PFSK-1 (cell line): ENCODE measurements around the gene SLC9A3.

Experiments
- FOXP2 ChIP-seq: optimal IDR thresholded peaks from 2 replicates; pipeline ENCODE3; 2011; ENCODE audit warnings: borderline replicate concordance, control low read depth, inconsistent platforms; ENCODE audit not compliant: insufficient read depth; ENCODE audit errors: extremely low read length, extremely low read depth
- POLR2AphosphoS5 ChIP-seq: IDR thresholded peaks from 2 replicates; pipeline ENCODE4 v1.6.1; 2012; ENCODE audit warnings: low read depth, mild to moderate bottlenecking, control low read depth, low read length, moderate library complexity
- SIN3A ChIP-seq: IDR thresholded peaks from 2 replicates; pipeline ENCODE4 v1.6.1; 2012; ENCODE audit warnings: mild to moderate bottlenecking, low read length, moderate library complexity, borderline replicate concordance; ENCODE audit not compliant: insufficient read depth
- TAF1 ChIP-seq: IDR thresholded peaks from 2 replicates; pipeline ENCODE4 v1.6.1; 2012; ENCODE audit warnings: low read length, control low read depth, borderline replicate concordance; ENCODE audit not compliant: insufficient read depth
- TF ChIP-seq, protein P1 (sequence below), 2 experiments: IDR thresholded peaks; 2 replicates each; pipeline versions ENCODE4 v1.6.1 to v1.8.0; 2011 to 2012; ENCODE audit warnings: low read depth in 2 of 2, low read length in 2 of 2, control low read depth in 1 of 2, inconsistent platforms in 1 of 2, mild to moderate bottlenecking in 1 of 2, moderate library complexity in 1 of 2; ENCODE audit not compliant: insufficient read depth in 1 of 2

Gene SLC9A3

DNA sequence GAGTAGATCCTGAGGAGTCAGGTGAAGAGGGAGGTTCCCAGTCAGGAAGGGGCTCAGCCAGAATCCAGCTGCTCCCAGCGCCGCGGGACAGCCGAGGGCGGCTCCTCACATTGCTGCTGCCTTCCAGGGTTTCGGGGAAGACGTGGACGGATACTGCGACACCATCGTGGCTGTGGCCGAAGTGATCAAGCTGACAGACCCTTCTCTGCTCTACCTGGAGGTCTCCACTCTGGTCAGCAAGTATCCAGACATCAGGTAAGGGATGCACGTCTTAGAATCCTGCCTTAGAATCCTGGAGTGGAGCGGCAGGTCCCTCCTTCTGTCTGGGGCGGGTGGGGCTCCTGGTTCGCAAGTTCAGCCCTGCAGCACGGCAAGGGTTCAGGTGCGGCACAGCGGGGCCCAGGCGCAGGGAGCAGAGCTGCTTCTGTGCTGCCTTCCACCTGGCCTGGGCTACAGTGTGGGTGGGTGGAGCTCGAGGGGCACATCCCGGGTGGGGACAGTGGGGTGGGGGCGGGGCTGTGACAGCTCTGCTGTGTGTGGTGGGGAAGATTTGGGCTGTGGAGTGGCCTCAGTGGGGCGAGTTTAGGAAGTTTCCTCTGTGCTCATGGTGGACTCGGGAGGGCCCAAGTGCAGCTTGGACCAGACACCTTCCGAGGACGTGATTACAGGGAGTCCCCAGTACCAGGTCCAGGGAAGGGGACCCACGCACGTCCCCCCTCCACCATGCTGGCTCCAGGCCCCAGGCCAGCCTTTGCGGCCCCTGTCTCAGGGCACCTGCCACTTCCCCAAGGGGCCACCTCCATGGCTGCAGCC is 58.5 kb downstream of the SLC9A3 start:
- TF ChIP-seq, protein P1, sequence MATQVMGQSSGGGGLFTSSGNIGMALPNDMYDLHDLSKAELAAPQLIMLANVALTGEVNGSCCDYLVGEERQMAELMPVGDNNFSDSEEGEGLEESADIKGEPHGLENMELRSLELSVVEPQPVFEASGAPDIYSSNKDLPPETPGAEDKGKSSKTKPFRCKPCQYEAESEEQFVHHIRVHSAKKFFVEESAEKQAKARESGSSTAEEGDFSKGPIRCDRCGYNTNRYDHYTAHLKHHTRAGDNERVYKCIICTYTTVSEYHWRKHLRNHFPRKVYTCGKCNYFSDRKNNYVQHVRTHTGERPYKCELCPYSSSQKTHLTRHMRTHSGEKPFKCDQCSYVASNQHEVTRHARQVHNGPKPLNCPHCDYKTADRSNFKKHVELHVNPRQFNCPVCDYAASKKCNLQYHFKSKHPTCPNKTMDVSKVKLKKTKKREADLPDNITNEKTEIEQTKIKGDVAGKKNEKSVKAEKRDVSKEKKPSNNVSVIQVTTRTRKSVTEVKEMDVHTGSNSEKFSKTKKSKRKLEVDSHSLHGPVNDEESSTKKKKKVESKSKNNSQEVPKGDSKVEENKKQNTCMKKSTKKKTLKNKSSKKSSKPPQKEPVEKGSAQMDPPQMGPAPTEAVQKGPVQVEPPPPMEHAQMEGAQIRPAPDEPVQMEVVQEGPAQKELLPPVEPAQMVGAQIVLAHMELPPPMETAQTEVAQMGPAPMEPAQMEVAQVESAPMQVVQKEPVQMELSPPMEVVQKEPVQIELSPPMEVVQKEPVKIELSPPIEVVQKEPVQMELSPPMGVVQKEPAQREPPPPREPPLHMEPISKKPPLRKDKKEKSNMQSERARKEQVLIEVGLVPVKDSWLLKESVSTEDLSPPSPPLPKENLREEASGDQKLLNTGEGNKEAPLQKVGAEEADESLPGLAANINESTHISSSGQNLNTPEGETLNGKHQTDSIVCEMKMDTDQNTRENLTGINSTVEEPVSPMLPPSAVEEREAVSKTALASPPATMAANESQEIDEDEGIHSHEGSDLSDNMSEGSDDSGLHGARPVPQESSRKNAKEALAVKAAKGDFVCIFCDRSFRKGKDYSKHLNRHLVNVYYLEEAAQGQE (IDR thresholded peaks at IDR 0.05; ENCODE audit: insufficient read depth in 1 of 2, low read depth in 2 of 2, low read length in 2 of 2): no peak
- TF ChIP-seq SIN3A: no peak
- TF ChIP-seq POLR2AphosphoS5: no peak
- no peak for TF ChIP-seq FOXP2
- no peak for TF ChIP-seq TAF1

DNA sequence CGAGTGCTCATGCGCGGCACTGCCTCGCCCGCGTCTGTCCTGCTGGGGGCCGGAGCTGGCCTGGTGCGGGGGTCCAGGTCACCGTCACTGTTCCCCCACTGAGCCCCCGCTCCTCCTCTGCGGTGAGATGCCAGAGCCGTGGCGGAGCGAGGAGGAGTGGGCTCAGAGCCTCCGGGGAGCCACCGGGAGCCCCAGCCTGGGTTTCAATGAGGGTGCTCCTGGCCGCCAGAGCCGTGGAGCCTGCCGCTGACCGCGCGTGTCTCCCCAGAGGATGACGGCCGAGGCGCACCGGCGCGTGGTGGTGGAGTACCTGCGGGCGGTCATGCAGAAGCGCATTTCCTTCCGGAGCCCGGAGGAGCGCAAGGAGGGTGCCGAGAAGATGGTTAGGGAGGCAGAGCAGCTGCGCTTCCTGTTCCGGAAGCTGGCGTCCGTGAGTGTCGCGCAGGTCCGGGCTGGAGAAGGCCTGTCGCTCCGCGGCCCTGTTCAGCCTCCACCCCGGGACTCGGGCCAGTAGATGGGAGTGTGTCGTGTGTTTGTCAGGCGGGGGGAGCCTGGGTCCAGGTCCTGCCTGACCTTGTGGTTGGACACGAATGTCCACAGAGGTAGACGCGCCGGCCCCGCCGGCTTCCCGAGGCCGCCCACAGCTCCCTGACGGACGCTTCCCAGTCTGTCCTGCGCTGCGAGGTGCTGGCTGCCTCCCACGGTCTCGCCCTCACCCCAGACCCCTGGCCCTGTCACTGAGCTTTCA is 59.2 kb downstream of the SLC9A3 start:
- TF ChIP-seq, protein P1 (IDR thresholded peaks at IDR 0.05; ENCODE audit: insufficient read depth in 1 of 2, low read depth in 2 of 2, low read length in 2 of 2): no peak
- TF ChIP-seq TAF1: no peak
- no peak for TF ChIP-seq POLR2AphosphoS5
- TF ChIP-seq FOXP2: no peak
- no peak for TF ChIP-seq SIN3A

DNA sequence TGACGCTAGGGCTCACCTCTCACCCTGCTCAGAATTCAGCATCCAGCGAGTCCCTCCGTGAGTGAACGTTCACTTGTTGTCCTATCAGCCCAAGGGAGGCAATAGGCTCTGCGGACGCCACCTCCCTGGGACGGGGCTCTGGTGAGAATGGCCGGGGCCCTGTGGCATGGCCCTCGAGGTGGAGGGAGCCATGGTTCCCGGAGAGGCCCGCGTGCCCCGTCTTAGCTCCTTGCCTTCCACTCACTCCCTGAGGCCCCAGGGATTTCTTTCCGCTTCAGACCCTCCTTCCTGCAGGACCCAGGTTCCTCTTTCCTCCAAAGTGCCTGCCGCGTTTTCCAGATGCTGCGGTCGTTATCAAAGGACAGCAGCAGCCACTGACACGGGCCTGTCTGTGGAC is 59.8 kb downstream of the SLC9A3 start:
- TF ChIP-seq TAF1 (no peak), POLR2AphosphoS5 (no peak), FOXP2 (no peak), SIN3A (no peak)
- TF ChIP-seq, protein P1 (IDR thresholded peaks at IDR 0.05; ENCODE audit: insufficient read depth in 1 of 2, low read depth in 2 of 2, low read length in 2 of 2): no peak

DNA sequence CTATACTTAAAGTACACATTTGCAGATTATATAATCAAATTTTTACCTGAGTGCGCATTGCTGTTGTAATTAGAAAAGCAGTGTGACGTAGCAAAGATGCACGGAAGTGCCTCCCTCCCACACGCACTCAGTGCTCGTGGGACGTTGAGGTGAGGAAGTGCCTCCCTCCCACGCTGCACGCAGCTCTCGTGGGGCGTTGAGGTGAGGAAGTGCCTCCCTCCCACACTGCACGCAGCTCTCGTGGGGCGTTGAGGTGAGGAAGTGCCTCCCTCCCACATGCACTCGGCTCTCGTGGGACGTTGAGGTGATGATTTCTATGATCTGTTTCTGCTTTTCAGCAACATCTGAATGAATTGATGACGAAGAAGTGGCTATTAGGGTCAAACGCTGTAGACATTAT is 60.3 kb downstream of the SLC9A3 start:
- TF ChIP-seq POLR2AphosphoS5 (no peak), TAF1 (no peak), FOXP2 (no peak), SIN3A (no peak)
- TF ChIP-seq, protein P1 (IDR thresholded peaks at IDR 0.05; ENCODE audit: insufficient read depth in 1 of 2, low read depth in 2 of 2, low read length in 2 of 2): no peak
